Measurements from ENCODE around the gene SORL1.

SORL1 gene

GRCh38 chr11:121453589-121454299 lies 1.6 kb downstream of the SORL1 start:
- TF ChIP-seq POLR2A (IDR thresholded peaks at IDR 0.05; ENCODE audit: low read depth, low read length) = no peak
- DNase-seq (ENCODE audit: insufficient read length, low spot score) = no peak
- no peak for FAIRE-seq

GRCh38 chr11:121455115-121455514 lies 3.0 kb downstream of the SORL1 start:
- DNase-seq (ENCODE audit: insufficient read length, low spot score) = no peak
- no peak for TF ChIP-seq POLR2A (IDR thresholded peaks at IDR 0.05; ENCODE audit: low read depth, low read length)
- FAIRE-seq = no peak

- no peak for TF ChIP-seq POLR2A (IDR thresholded peaks at IDR 0.05; ENCODE audit: low read depth, low read length)
- FAIRE-seq (no peak), DNase-seq (ENCODE audit: insufficient read length, low spot score) (no peak)
Observed at GRCh38 chr11:121456151-121456550, 4.0 kb downstream of the SORL1 start.

GRCh38 chr11:121456816-121457431 lies 4.8 kb downstream of the SORL1 start:
- no peak for DNase-seq (ENCODE audit: insufficient read length, low spot score)
- no peak for TF ChIP-seq POLR2A (IDR thresholded peaks at IDR 0.05; ENCODE audit: low read depth, low read length)
- FAIRE-seq = no peak

- TF ChIP-seq POLR2A (IDR thresholded peaks at IDR 0.05; ENCODE audit: low read depth, low read length) = no peak
- DNase-seq (ENCODE audit: insufficient read length, low spot score) (no peak), FAIRE-seq (no peak)
Observed at GRCh38 chr11:121458551-121458950, 6.4 kb downstream of the SORL1 start.

GRCh38 chr11:121459413-121460017 lies 7.4 kb downstream of the SORL1 start:
- TF ChIP-seq POLR2A (IDR thresholded peaks at IDR 0.05; ENCODE audit: low read depth, low read length) = no peak
- no peak for FAIRE-seq
- no peak for DNase-seq (ENCODE audit: insufficient read length, low spot score)

- no peak for FAIRE-seq
- TF ChIP-seq POLR2A (IDR thresholded peaks at IDR 0.05; ENCODE audit: low read depth, low read length) = no peak
- DNase-seq (ENCODE audit: insufficient read length, low spot score) = no peak
Observed at GRCh38 chr11:121460941-121461514, 8.9 kb downstream of the SORL1 start.

- no peak for FAIRE-seq
- no peak for DNase-seq (ENCODE audit: insufficient read length, low spot score)
- no peak for TF ChIP-seq POLR2A (IDR thresholded peaks at IDR 0.05; ENCODE audit: low read depth, low read length)
Observed at GRCh38 chr11:121461843-121462242, 9.7 kb downstream of the SORL1 start.

GRCh38 chr11:121463689-121464335 lies 11.7 kb downstream of the SORL1 start:
- FAIRE-seq = no peak
- no peak for TF ChIP-seq POLR2A (IDR thresholded peaks at IDR 0.05; ENCODE audit: low read depth, low read length)
- no peak for DNase-seq (ENCODE audit: insufficient read length, low spot score)

- FAIRE-seq (peak; percentile 87), DNase-seq (ENCODE audit: insufficient read length, low spot score) (peak; percentile 56)
- TF ChIP-seq POLR2A (IDR thresholded peaks at IDR 0.05; ENCODE audit: low read depth, low read length) = no peak
Observed at GRCh38 chr11:121464352-121464946, 12.3 kb downstream of the SORL1 start.

GRCh38 chr11:121465709-121466062 lies 13.6 kb downstream of the SORL1 start:
- no peak for DNase-seq (ENCODE audit: insufficient read length, low spot score)
- no peak for TF ChIP-seq POLR2A (IDR thresholded peaks at IDR 0.05; ENCODE audit: low read depth, low read length)
- no peak for FAIRE-seq

- no peak for TF ChIP-seq POLR2A (IDR thresholded peaks at IDR 0.05; ENCODE audit: low read depth, low read length)
- DNase-seq (ENCODE audit: insufficient read length, low spot score) (peak; percentile 75), FAIRE-seq (no peak)
Observed at GRCh38 chr11:121466063-121466794, 14.1 kb downstream of the SORL1 start.

- TF ChIP-seq POLR2A (IDR thresholded peaks at IDR 0.05; ENCODE audit: low read depth, low read length) = no peak
- no peak for FAIRE-seq
Observed at GRCh38 chr11:121467471-121467870, 15.4 kb downstream of the SORL1 start.

More at GRCh38 chr11:121467471-121467870, 15.4 kb downstream of the SORL1 start:
- no peak for DNase-seq (ENCODE audit: insufficient read length, low spot score)
